T-helper 17 cell (primary cell): ENCODE results near the gene ANKRD23. TPM values are rescaled to one million over a fixed set of nuclear protein-coding genes. Genes with fewer than 3 reads are reported as not detected.
"Not testable (repeated sequence)": the region's sequence is repeated elsewhere in the genome, so short reads cannot be mapped to it uniquely, and the experiment has no call there.

Experiments used
- ATAC-seq: fragments of 150-1000 bp; cut with Tn5 transposase; 2 replicates; pipeline ENCODE4 v1.10.0; 2021; ENCODE audit warnings: mild to moderate bottlenecking, moderate library complexity
- DNase-seq, 3 donors: peaks; one replicate each; pipeline versions ENCODE4 v3.0.0 to v3.0.0-alpha.2; 2020 to 2021
- H3K9me3 ChIP-seq: one replicate; pipeline ENCODE4 v1.7.0; 2013; ENCODE audit warnings: low read length, mild to moderate bottlenecking; ENCODE audit not compliant: control insufficient read depth, poor library complexity, severe bottlenecking
- H3K27ac Mint-ChIP-seq: one replicate; pipeline ENCODE4 v1.8.0; 2022; ENCODE audit warnings: mild to moderate bottlenecking, moderate library complexity, mixed read lengths
- H3K27me3 Mint-ChIP-seq: one replicate; pipeline ENCODE4 v1.8.0; 2022; ENCODE audit warnings: mixed read lengths
- H3K36me3 Mint-ChIP-seq: one replicate; pipeline ENCODE4 v1.8.0; 2022; ENCODE audit warnings: low read depth, mixed read lengths
- H3K4me1 Mint-ChIP-seq: one replicate; pipeline ENCODE4 v1.8.0; 2022; ENCODE audit warnings: mild to moderate bottlenecking, mixed read lengths
- H3K4me3 Mint-ChIP-seq: one replicate; pipeline ENCODE4 v1.8.0; 2022; ENCODE audit warnings: mild to moderate bottlenecking, moderate library complexity, mixed read lengths
- total RNA-seq, 4 donors: library from RNA in 2 of 4; stranded (reverse) in 2 of 4; gene quantifications; one replicate each; pipeline ENCODE4 v1.2.3 and lab custom pipeline; 2022 to 2026

Gene ANKRD23
- total RNA-seq, 2 donors from 2014 or later = 7.6 to 11.2 TPM

DNA sequence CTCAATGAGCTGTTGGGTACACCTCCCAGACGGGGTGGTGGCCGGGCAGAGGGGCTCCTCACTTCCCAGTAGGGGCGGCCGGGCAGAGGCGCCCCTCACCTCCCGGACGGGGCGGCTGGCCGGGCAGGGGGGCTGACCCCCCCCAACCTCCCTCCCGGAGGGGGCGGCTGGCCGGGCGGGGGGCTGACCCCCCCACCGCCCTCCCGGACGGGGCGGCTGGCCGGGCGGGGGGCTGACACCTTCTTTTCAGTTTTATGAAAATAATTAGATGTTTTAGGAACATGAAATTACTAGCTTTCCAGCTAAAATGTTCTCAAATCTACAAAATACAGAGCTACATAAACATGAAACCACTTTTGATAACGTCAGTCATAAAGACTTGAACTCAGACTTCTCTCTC lies 37.9 kb downstream of the ANKRD23 start:
- not testable (repeated sequence) for H3K27me3 Mint-ChIP-seq, ATAC-seq, H3K9me3 ChIP-seq, H3K36me3 Mint-ChIP-seq, DNase-seq
- Mint-ChIP-seq H3K27ac (peak overlapping the region; percentile 99), H3K4me3 (peak overlapping the region; percentile 83), H3K4me1 (peaks cover 19% of the 10 kb centered on the region)

- no peak overlapping the region for H3K27ac Mint-ChIP-seq
- no peak for ATAC-seq
- no peaks in the 10 kb centered on the region for H3K36me3 Mint-ChIP-seq
- H3K4me1 Mint-ChIP-seq = peaks cover 18% of the 10 kb centered on the region
- H3K4me3 Mint-ChIP-seq = no peak overlapping the region
- DNase-seq = no peak
- no peaks in the 10 kb centered on the region for H3K27me3 Mint-ChIP-seq
- H3K9me3 ChIP-seq = no peaks in the 10 kb centered on the region
Observed at GRCh38 chr2:96804986-96805385, 38.8 kb downstream of the ANKRD23 start.

DNA sequence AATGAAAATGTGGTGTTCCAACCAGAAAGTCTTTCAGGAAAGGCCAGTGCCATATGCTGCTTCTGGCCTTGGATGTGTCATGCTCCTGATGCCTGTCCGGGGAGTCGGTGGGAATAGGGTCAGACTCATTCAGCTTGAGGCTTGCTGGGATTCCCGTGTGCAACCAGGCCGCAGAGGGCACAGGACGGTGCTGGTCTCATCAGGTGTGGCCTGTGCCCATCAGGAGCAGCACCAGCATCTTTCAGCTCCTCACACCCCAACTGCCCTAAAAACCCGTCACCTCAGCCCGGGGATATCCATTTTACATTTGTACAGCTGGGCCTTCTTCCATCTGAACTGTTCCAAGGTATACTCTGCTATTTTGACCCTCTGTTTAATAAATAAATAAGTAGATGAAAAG lies 41.1 kb downstream of the ANKRD23 start:
- Mint-ChIP-seq H3K4me1 (peaks cover 13% of the 10 kb centered on the region), H3K27ac (no peak overlapping the region), H3K4me3 (no peak overlapping the region), H3K27me3 (no peaks in the 10 kb centered on the region), H3K36me3 (peaks cover 7% of the 10 kb centered on the region)
- H3K9me3 ChIP-seq = no peaks in the 10 kb centered on the region
- ATAC-seq (no peak), DNase-seq (no peak)

- Mint-ChIP-seq H3K4me1 (peaks cover 12% of the 10 kb centered on the region), H3K27me3 (no peaks in the 10 kb centered on the region), H3K36me3 (peaks cover 7% of the 10 kb centered on the region), H3K27ac (no peak overlapping the region), H3K4me3 (no peak overlapping the region)
- H3K9me3 ChIP-seq = no peaks in the 10 kb centered on the region
- ATAC-seq (peak; percentile 16), DNase-seq (peak in 1 of 3 donors; percentile 15)
Observed at GRCh38 chr2:96801786-96802595, 41.8 kb downstream of the ANKRD23 start.

- ATAC-seq (peak; percentile 96), DNase-seq (peak; percentile 40 to 64 (median 42))
- H3K36me3 Mint-ChIP-seq = peaks cover 7% of the 10 kb centered on the region
- no peak overlapping the region for H3K4me3 Mint-ChIP-seq
- peaks cover 4% of the 10 kb centered on the region for H3K4me1 Mint-ChIP-seq
- no peaks in the 10 kb centered on the region for H3K9me3 ChIP-seq
- no peaks in the 10 kb centered on the region for H3K27me3 Mint-ChIP-seq
- H3K27ac Mint-ChIP-seq = no peak overlapping the region
Observed at GRCh38 chr2:96801005-96801785, 42.6 kb downstream of the ANKRD23 start.

DNA sequence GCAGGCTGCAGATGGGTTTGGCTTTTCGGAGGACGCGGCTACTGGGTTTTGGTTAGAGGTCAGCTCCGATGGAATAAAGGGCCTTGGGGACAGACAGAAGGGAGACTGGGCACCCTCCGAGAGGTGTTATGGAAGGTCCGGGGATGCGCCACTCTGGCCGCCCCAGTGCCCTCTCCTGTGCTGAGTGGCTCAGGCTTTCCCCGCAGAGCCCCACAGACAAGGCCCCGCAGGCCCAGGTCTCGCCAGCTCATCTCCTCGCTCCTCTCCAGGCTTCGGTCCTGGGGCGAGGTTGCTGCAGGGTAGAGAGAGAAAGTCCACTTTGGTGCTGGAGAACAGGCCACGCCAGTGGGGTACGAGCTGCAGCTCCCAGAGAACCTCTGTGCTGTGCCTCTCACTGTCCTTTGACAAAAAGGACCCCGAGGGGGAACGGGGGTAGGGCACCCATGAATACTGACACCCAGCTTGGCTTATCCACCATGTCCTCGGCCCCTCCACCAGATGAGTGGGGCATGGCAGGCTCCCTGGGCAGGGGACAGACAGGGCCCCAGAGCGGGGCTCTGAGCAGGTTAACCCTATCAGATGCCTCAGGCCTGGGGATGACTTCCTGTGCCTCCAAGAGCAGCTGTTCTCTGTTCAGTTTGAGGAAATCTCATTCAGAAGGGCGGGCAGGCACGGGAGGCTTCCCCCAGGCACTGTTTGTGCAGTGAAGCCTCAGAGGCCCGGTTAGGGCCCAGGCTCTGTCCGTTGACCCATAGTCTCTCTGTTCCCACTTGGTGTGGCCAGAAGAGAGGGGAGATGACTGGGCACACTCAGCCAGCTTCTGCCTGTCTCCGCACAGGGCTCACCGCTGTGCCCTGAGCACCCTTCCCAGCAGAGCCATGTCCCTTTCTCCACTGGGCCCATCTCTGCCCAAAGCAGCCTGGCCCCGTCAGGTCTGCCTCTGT lies 43.5 kb downstream of the ANKRD23 start:
- Mint-ChIP-seq H3K36me3 (peaks cover 7% of the 10 kb centered on the region), H3K4me3 (no peak overlapping the region), H3K27ac (no peak overlapping the region), H3K4me1 (peaks cover 2% of the 10 kb centered on the region), H3K27me3 (no peaks in the 10 kb centered on the region)
- H3K9me3 ChIP-seq = no peaks in the 10 kb centered on the region
- peak; percentile 38 for ATAC-seq
- DNase-seq = no peak

GRCh38 chr2:96799623-96799935 lies 44.2 kb downstream of the ANKRD23 start:
- Mint-ChIP-seq H3K27ac (no peak overlapping the region), H3K4me3 (no peak overlapping the region), H3K27me3 (no peaks in the 10 kb centered on the region), H3K4me1 (peaks cover 2% of the 10 kb centered on the region), H3K36me3 (peaks cover 7% of the 10 kb centered on the region)
- no peak for ATAC-seq
- DNase-seq = no peak
- no peaks in the 10 kb centered on the region for H3K9me3 ChIP-seq

- Mint-ChIP-seq H3K27ac (no peak overlapping the region), H3K4me3 (no peak overlapping the region), H3K4me1 (peaks cover 2% of the 10 kb centered on the region), H3K27me3 (no peaks in the 10 kb centered on the region), H3K36me3 (peaks cover 7% of the 10 kb centered on the region)
- no peaks in the 10 kb centered on the region for H3K9me3 ChIP-seq
- no peak for ATAC-seq
- DNase-seq = no peak
Observed at GRCh38 chr2:96798733-96799622, 44.8 kb downstream of the ANKRD23 start.

DNA sequence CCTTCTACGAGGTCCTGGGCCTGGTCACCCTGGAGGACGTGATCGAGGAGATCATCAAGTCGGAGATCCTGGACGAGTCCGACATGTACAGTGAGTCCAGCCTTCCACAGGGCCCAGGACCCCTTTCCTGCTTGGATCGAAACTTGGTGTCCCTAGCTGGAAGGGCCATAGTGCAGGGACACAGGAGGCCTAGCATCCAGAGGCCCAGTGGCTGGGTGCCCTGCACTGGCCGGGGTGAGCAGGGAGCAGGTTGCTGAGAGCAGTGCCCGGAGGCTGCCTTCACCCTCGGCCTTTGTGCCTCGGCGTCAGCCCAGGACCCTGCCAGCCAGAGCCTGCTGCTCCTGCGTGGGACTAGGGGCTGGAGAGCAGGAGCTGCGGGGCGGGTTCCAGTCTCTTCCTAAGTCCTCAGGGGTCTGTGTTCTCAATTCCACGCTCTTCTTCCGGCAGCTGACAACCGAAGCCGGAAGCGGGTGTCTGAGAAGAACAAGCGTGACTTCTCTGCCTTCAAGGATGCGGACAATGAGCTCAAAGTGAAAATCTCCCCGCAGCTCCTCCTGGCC lies 46.7 kb downstream of the ANKRD23 start:
- ATAC-seq (no peak), DNase-seq (no peak)
- Mint-ChIP-seq H3K27ac (no peak overlapping the region), H3K27me3 (no peaks in the 10 kb centered on the region), H3K4me1 (peaks cover 8% of the 10 kb centered on the region), H3K36me3 (peaks cover 7% of the 10 kb centered on the region), H3K4me3 (no peak overlapping the region)
- no peaks in the 10 kb centered on the region for H3K9me3 ChIP-seq

DNA sequence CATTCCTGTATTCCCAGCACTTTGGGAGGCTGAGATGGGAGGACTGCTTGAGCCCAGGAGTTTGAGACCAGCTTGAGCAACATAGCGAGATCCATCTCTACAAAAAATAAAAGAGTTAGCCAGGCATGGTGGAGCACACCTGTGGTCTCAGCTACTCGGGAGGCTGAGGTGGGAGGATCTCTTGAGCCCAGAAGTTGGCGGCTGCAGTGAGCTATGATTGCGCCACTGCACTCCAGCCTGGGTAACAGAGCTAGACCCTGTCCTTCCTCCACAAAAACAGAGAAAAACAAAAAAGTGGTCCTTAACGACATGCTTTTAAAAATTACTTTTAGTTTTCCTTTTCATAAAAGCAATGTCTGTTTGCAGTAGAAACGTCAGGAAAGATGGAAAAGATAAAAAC lies 47.3 kb downstream of the ANKRD23 start:
- not testable (repeated sequence) for H3K27me3 Mint-ChIP-seq, H3K9me3 ChIP-seq, H3K4me1 Mint-ChIP-seq, H3K4me3 Mint-ChIP-seq, DNase-seq, ATAC-seq, H3K36me3 Mint-ChIP-seq, H3K27ac Mint-ChIP-seq

DNA sequence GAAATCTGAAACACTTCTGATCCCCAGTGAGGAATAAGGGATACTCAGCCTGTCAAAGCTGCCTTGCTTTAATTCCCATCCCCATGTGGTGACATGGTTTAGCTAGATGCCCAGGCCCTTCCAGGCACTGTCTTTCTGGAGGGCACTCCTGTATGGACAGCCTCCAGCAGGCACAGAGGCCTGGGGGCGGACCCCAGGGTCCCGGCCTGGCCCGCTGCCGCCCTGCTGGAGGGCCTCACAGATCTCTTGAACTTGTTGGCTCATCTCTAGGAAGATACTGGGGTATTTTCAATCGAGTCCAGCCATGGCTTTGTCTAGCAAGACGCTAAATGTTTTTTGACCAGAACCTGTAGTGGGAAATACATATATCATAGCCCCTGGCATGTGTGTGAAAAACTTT lies 48.7 kb downstream of the ANKRD23 start:
- no peak overlapping the region for H3K27ac Mint-ChIP-seq
- ATAC-seq (no peak), DNase-seq (no peak)
- no peak overlapping the region for H3K4me3 Mint-ChIP-seq
- H3K9me3 ChIP-seq = no peaks in the 10 kb centered on the region
- H3K36me3 Mint-ChIP-seq = peaks cover 7% of the 10 kb centered on the region
- no peaks in the 10 kb centered on the region for H3K27me3 Mint-ChIP-seq
- H3K4me1 Mint-ChIP-seq = peaks cover 8% of the 10 kb centered on the region
